Ectodermal cell (in vitro differentiated cells): ENCODE data around the gene LRP4.

Experiments used
- H3K27ac ChIP-seq: 2 replicates; pipeline ENCODE4 v1.7.0; 2013; ENCODE audit warnings: mild to moderate bottlenecking, low read depth, low read length; ENCODE audit not compliant: insufficient read depth, poor library complexity, severe bottlenecking
- H3K27me3 ChIP-seq: 2 replicates; pipeline ENCODE4 v1.7.0; 2013; ENCODE audit warnings: mild to moderate bottlenecking, low read length; ENCODE audit not compliant: insufficient read depth, control insufficient read depth, poor library complexity, severe bottlenecking
- H3K36me3 ChIP-seq: one replicate; pipeline ENCODE4 v1.7.0; 2013; ENCODE audit warnings: low read length; ENCODE audit not compliant: control insufficient read depth, insufficient read depth
- H3K4me1 ChIP-seq: one replicate; pipeline ENCODE4 v1.7.0; 2013; ENCODE audit warnings: low read length; ENCODE audit not compliant: control insufficient read depth, insufficient read depth
- H3K4me3 ChIP-seq: 2 replicates; pipeline ENCODE4 v1.7.0; 2013; ENCODE audit warnings: low read depth, low read length, control low read depth; ENCODE audit not compliant: insufficient read depth
- H3K9me3 ChIP-seq: 2 replicates; pipeline ENCODE4 v1.7.0; 2013; ENCODE audit warnings: mild to moderate bottlenecking, low read length, moderate library complexity; ENCODE audit not compliant: control insufficient read depth
- WGBS, 2 experiments: methylation state at CpG; one replicate each; pipeline ENCODE4 v1.1.7; 2013; ENCODE audit warnings: missing lambda C conversion rate in 2 of 2; 5-methylcytosine and 5-hydroxymethylcytosine counted together

Gene LRP4

GRCh38 chr11:46855863-46856262 is 62.5 kb downstream of the LRP4 start:
- Histone ChIP-seq H3K4me3 (no peak overlapping the region), H3K4me1 (no peaks in the 10 kb centered on the region)
- WGBS, 2 experiments = 96 to 98% methylated on average over 2 of the region's 2 CpGs

DNA sequence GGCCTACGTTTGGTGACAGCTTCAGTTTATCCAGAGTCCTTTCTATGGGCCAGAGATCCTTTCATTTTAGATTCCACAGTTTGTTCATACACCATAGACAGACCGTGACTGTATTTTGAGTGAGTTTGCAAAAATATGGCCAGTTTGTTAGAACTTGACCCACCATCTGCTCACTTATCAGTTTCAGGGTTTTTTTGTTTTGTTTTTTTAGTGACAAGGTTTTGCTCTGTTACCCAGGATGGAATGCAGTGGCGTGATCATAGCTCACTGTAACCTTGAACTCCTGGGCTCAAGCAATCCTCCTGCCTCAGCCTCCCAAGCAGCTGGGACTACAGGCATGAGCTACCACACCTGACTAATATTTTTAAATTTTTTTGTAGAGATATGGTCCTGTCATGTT is 63.2 kb downstream of the LRP4 start:
- Histone ChIP-seq H3K4me3 (no peak overlapping the region), H3K9me3 (no peaks in the 10 kb centered on the region), H3K27ac (no peak overlapping the region), H3K4me1 (no peaks in the 10 kb centered on the region), H3K36me3 (peaks cover 18% of the 10 kb centered on the region), H3K27me3 (no peaks in the 10 kb centered on the region)
- 95 to 98% methylated on average over 3 of the region's 3 CpGs for WGBS, 2 experiments

More at GRCh38 chr11:46855863-46856262, 62.5 kb downstream of the LRP4 start:
- Histone ChIP-seq H3K9me3 (no peaks in the 10 kb centered on the region), H3K27ac (no peak overlapping the region), H3K27me3 (no peaks in the 10 kb centered on the region), H3K36me3 (peaks cover 24% of the 10 kb centered on the region)

GRCh38 chr11:46850829-46851380 is 67.4 kb downstream of the LRP4 start:
- Histone ChIP-seq H3K4me1 (no peaks in the 10 kb centered on the region), H3K9me3 (no peaks in the 10 kb centered on the region), H3K27me3 (no peaks in the 10 kb centered on the region), H3K36me3 (no peaks in the 10 kb centered on the region), H3K4me3 (no peak overlapping the region), H3K27ac (no peak overlapping the region)
- WGBS, 2 experiments = 56 to 67% methylated on average over 10 of the region's 10 CpGs

GRCh38 chr11:46849631-46850030 is 68.7 kb downstream of the LRP4 start:
- no peak overlapping the region for H3K4me3 ChIP-seq
- H3K27me3 ChIP-seq = no peaks in the 10 kb centered on the region
- 94 to 99% methylated on average over 1 of the region's 1 CpG for WGBS, 2 experiments
- H3K36me3 ChIP-seq = no peaks in the 10 kb centered on the region
- no peaks in the 10 kb centered on the region for H3K9me3 ChIP-seq
- no peak overlapping the region for H3K27ac ChIP-seq
- peaks cover 4% of the 10 kb centered on the region for H3K4me1 ChIP-seq

- Histone ChIP-seq H3K36me3 (no peaks in the 10 kb centered on the region), H3K27me3 (no peaks in the 10 kb centered on the region), H3K4me3 (peak overlapping the region; percentile 86), H3K9me3 (no peaks in the 10 kb centered on the region), H3K27ac (no peak overlapping the region), H3K4me1 (peaks cover 10% of the 10 kb centered on the region)
- 18 to 19% methylated on average over 6 of the region's 6 CpGs for WGBS, 2 experiments
These were observed 71.9 kb downstream of the LRP4 start for GRCh38 chr11:46846510-46846830.

DNA sequence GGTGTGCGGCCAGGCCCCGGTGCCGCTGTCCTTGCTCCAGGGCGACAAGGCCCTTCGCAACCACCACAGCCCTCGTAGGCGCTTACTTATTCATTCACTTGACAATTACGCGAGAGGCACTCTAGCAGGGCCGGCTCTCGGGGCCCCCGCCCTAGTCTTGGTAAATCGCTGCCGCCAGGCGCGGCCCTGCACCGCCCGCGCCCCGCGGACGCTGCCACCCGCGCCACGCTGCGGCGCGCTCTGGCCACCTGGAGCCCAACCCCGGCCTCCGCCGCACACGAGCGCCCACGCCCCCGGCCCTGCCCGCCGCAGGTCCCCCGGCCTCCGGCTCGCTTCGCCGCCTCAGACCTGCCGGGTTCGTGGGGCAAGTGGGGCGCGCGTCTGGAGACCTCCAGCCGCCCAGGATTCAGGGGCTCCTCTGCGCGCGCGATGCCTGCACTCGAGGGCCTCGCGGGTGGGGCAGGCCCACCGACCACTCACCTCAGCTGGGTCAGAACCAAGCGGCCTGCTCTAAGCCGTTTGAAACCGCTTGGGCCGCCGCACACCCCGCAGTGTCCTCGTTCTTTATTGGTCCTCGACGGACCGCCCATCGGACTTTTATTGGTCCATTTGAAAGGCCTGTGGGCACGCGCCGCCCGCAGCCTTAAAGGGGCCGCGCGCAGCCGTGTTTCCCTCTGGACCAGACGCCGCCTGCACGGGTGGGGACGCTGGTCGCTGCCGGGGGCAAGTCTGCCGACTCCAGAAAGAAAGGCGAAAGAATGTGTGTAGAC is 72.4 kb downstream of the LRP4 start, which contains the start of gene CKAP5:
TSS of gene CKAP5 (minus strand) at position 541 of the 770 bp plus-strand sequence. CDS start 25,049 bp downstream, outside the sequence.
- peak within 1 kb of the TSS; percentile 38 for H3K27ac ChIP-seq

DNA sequence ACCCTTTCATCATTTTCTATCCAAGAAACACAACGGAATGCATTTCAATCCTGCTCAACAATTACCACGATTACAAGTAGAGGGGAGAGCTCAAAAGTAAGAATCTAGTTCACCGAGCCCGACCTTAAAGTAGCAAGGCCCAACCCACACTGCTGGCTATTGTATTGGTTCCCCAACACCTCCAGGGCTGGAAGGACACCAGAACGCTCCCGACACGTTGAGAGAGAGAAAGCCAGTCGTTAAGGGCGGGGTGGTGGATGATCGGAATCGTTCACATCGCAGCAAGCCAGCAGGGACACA is 73.0 kb downstream of the LRP4 start:
- Histone ChIP-seq H3K36me3 (no peaks in the 10 kb centered on the region), H3K4me1 (peaks cover 10% of the 10 kb centered on the region), H3K4me3 (peak overlapping the region; percentile 86), H3K27ac (no peak overlapping the region), H3K27me3 (no peaks in the 10 kb centered on the region), H3K9me3 (no peaks in the 10 kb centered on the region)
- 0 to 1% methylated on average over 12 of the region's 12 CpGs for WGBS, 2 experiments

More for the DNA sequence above, 72.4 kb downstream of the LRP4 start, which contains the start of gene CKAP5:
- H3K27me3 ChIP-seq = no peaks in the 10 kb centered on the region
- 0% methylated on average over 83 of the region's 83 CpGs for WGBS, 2 experiments
- peaks cover 10% of the 10 kb centered on the region for H3K4me1 ChIP-seq
- peak within 1 kb of the TSS; percentile 86 for H3K4me3 ChIP-seq
- no peaks in the 10 kb centered on the region for H3K36me3 ChIP-seq
- no peaks in the 10 kb centered on the region for H3K9me3 ChIP-seq

- H3K4me1 ChIP-seq = peaks cover 10% of the 10 kb centered on the region
- H3K36me3 ChIP-seq = no peaks in the 10 kb centered on the region
- no peaks in the 10 kb centered on the region for H3K9me3 ChIP-seq
- no peaks in the 10 kb centered on the region for H3K27me3 ChIP-seq
- H3K27ac ChIP-seq = no peak overlapping the region
- no peak overlapping the region for H3K4me3 ChIP-seq
These were observed 78.2 kb downstream of the LRP4 start for GRCh38 chr11:46840116-46840515.

DNA sequence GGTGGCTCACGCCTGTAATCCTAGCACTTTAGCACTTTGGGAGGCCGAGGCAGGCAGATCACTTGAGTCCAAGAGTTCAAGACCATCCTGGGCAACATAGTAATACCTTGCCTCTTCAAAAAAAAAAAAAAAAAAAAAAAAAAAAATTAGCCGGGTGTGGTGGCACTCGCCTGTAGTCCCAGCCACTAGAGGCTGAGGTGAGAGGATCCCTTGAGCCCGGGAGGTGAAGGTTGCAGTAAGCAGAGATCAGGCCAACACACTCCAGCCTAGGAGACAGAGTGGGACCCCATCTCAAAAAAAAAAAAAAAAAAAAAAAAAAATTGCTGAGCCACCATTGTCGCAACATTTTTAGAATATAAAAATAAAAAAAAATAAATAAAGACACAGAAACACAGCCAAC is 79.8 kb downstream of the LRP4 start:
- WGBS, 2 experiments = 95 to 97% methylated on average over 5 of the region's 6 CpGs
- H3K36me3 ChIP-seq = no peaks in the 10 kb centered on the region
- H3K4me1 ChIP-seq = no peaks in the 10 kb centered on the region
- H3K4me3 ChIP-seq = no peak overlapping the region
- H3K9me3 ChIP-seq = no peaks in the 10 kb centered on the region
- H3K27ac ChIP-seq = no peak overlapping the region
- no peaks in the 10 kb centered on the region for H3K27me3 ChIP-seq

- no peaks in the 10 kb centered on the region for H3K27me3 ChIP-seq
- H3K4me3 ChIP-seq = no peak overlapping the region
- H3K36me3 ChIP-seq = no peaks in the 10 kb centered on the region
- no peaks in the 10 kb centered on the region for H3K9me3 ChIP-seq
- H3K4me1 ChIP-seq = no peaks in the 10 kb centered on the region
- H3K27ac ChIP-seq = no peak overlapping the region
These were observed 80.5 kb downstream of the LRP4 start for GRCh38 chr11:46837860-46838259.
